ENCODE data around the gene PRDX6. TPM values are rescaled to one million over a fixed set of nuclear protein-coding genes. Genes with fewer than 3 reads are reported as not detected.

Gene PRDX6
- total and polyA plus RNA-seq, 2 donors (not counting 3 experiments of a cell fraction or from before 2014, with no cell fraction given) = 145 to 288 TPM

GRCh38 chr1:173507847-173508209 lies 30.7 kb downstream of the PRDX6 start:
- FAIRE-seq (no peak), DNase-seq (ENCODE audit: low read depth, low spot score) (no peak)
- Histone ChIP-seq H3K79me2 (ENCODE audit: control insufficient read depth, insufficient read depth, low read length) (no peaks in the 10 kb centered on the region), H3K4me3 (replicated peaks in 1 of 3; ENCODE audit: insufficient read depth in 1 of 3, low read depth in 1 of 3, low read length in 3 of 3) (no peak overlapping the region), H3K27ac (ENCODE audit: insufficient read depth, low read depth, low read length) (no peak overlapping the region), H3K36me3 (ENCODE audit: control insufficient read depth in 2 of 2, extremely low read depth in 1 of 2, insufficient read depth in 2 of 2, low read length in 2 of 2) (no peaks in the 10 kb centered on the region), H3K9me1 (replicated peaks; ENCODE audit: control insufficient read depth, extremely low read depth, insufficient read depth, low read length) (no peaks in the 10 kb centered on the region), H3K27me3 (ENCODE audit: control insufficient read depth in 2 of 2, insufficient read depth in 2 of 2, low read length in 2 of 2) (peaks cover 0 to 3% of the 10 kb centered on the region in 2 experiments), H3K4me1 (ENCODE audit: control insufficient read depth, extremely low read depth, insufficient read depth, low read length) (no peaks in the 10 kb centered on the region), H2AFZ (ENCODE audit: low read depth, low read length) (no peak overlapping the region), H3K9me3 (replicated peaks; ENCODE audit: control insufficient read depth, insufficient read depth, low read length) (no peaks in the 10 kb centered on the region), H4K20me1 (replicated peaks; ENCODE audit: control insufficient read depth, extremely low read depth, insufficient read depth, low read length) (no peaks in the 10 kb centered on the region), H3K4me2 (ENCODE audit: insufficient read depth, low read length) (no peak overlapping the region), H3K9ac (replicated peaks; ENCODE audit: extremely low read depth, insufficient read depth, low read length) (no peak overlapping the region)
- no peak for TF ChIP-seq CTCF (IDR thresholded peaks at IDR 0.05; ENCODE audit: extremely low read depth in 1 of 2, insufficient read depth in 1 of 2, low read depth in 1 of 2, low read length in 2 of 2)
- TF ChIP-seq GATA2 (IDR thresholded peaks at IDR 0.05; ENCODE audit: insufficient read depth, insufficient read length, low read depth, low read length) = no peak
- no peak for TF ChIP-seq EZH2 (IDR thresholded peaks at IDR 0.05; ENCODE audit: borderline replicate concordance, low read depth, low read length, severe bottlenecking)
- no peak for TF ChIP-seq POLR2A (IDR thresholded peaks at IDR 0.05; ENCODE audit: low read depth, low read length)
- TF ChIP-seq MAX (IDR thresholded peaks at IDR 0.05; ENCODE audit: insufficient read depth, insufficient read length) = no peak
- no peak for TF ChIP-seq FOS (IDR thresholded peaks at IDR 0.05; ENCODE audit: borderline replicate concordance, insufficient read depth, low read length)
- TF ChIP-seq JUN (IDR thresholded peaks at IDR 0.05; ENCODE audit: borderline replicate concordance, insufficient read depth, insufficient read length, low read depth) = no peak
- TF ChIP-seq POLR2AphosphoS5 (IDR thresholded peaks at IDR 0.05; ENCODE audit: insufficient read depth, low read depth, low read length) = no peak
- no peak for TF ChIP-seq MYC (IDR thresholded peaks at IDR 0.05; ENCODE audit: low read depth, low read length)
- intact Hi-C loops (cut with micrococcal nuclease) (no loop called here), dilution Hi-C loops (cut with MboI; ENCODE audit: extremely low pct_ligation_motif_present, low sequenced_read_pairs) (no loop called here)
- ChIA-PET CTCF (interaction anchor here (0.6 kb wide), 1 partner anchor 137 kb away, joined by 3 read pairs; no protein-coding TSS in a partner anchor), POLR2A (no interaction called here)
- no TSS peak for BruUV-seq (replicated peaks)
